ENCODE measurements around the gene P2RY6. TPM values are rescaled to one million over a fixed set of nuclear protein-coding genes. Genes with fewer than 3 reads are reported as not detected.

P2RY6 gene
- total RNA-seq, 1 experiment from 2014 or later = 3.3 TPM

DNA sequence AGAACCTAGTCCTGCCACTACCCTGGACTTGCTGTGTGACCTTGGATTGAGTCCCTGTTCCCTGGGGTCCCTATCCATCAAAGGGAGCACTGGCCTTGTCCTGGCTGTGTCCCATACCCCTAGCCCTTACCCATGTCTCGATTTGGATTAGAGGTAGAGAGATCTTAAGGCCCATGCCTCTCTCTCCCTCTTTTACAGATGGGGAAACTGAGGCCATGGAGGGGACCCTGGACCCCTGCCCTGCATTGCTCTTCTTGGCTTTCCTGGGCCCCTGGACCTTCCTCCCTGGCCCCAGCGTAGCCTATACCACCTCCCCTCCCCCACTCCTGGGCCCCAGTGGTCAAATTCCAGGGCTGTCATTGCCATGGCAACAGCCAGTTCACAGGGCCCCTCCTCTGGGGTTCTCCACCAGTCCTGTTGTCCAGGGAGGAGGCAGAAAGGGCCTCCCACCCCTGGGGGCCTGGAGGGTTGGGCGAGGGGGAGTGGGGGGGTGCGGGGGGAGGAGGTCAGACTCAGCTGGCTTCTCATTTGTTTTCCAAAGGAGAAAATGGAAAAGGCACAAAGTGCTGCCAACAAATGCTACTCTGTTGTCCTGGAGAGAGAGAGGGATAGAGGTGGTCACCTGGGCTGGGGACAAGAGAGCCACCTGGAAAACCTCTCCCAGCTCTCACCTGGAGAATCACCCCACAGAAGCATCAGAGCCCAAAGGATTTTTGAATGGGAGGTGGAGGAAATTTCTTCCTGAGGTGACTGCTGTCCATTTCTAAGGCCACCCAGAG, 59.2 kb downstream of the P2RY6 start:
- peak; percentile 44 for DNase-seq (ENCODE audit: low read depth)

DNA sequence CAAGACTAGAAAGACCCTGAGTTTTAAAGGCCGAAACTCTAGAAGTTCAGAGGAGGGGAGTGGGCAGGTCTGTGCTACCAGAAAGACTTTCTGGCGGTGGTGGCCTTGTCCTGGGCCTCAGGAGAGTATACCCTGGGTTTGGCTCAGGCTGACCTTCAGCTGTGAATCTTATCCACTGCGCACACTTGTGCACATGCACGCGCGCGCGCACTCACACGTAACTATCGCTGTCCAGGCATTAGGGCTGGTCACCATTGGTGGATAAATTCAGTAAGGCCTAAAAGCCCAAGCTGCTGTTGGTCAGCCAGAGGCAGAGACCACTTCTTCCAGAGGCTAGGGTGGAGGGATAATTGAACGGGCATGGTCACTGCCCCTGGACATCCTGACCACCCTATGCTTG, 61.0 kb downstream of the P2RY6 start:
- no peak for DNase-seq (ENCODE audit: low read depth)

DNA sequence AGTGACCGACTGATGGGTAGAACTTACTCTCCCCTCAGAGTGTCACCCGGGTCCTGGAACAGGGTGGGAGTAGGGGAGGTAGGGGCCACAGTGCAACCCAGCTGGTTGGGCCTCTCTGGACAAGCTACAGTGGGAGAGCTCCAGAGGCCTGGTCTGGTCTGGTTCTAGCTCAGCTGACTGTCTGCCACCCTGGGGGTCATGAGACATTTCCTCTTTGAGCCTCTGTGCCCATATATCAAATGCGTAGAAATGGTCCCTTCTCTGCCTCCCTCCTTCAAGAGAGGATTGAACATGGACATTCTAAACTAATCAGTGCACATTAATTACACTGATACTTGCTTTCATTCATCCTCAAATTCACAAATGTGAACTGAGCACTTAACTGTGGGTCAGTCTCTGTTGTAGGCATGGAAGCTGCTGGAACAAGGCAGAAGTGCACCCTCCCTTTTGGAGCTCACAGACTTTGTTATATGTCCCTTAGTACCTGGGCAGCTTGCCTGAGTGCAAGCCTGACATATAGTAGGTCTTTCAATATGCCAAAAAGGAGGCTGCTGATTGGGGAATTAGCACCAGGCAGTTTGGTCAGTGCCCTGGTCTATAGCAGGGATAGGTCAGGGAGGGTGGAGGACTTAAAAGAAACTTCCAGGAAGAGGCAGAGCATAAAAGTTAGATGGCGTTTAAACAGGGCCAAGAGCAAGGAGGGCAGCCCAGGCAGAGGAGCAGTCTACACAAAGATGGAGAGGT, 61.7 kb downstream of the P2RY6 start:
- peak; percentile 44 for DNase-seq (ENCODE audit: low read depth)

DNA sequence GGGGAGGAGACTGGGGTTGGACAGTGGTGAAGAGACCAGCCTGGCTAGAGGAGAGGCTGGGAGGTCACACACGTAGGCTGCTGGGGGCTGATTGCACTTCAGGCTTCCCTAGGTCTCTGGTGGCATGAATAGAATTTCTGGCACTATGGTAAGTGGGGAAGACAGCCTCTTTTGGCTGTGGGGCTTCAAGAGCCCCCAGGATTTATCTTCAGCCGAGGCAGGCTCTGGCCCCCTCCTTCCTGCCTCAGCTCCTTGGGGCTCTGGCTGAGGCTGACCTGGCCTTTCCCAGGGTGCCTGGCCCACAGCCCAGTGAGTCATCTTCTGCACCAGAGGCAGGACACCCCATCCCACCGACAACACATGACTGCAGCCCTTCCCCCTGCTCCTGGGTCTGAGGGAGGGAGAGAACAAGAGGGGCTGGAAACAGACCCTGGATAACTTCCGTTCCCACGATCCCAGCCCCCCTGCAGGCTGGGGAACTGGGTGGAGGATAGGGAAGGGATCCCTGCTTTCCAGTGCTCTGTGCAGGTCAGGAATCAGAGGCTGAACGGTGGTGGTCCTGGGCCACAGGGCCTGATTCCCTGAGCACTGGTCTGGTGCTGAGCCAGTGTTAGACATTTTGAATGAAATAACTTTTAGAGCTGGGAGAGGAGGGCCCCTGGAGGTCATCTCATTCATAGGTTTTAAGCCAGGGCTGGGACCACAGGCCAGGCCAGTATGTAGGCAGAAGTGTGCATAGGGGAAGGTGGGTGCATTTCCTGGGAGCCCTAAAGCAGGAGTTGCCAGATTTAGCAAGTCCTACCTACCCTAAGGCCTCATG, 62.5 kb downstream of the P2RY6 start:
- peak; percentile 94 for DNase-seq (ENCODE audit: low read depth)

DNA sequence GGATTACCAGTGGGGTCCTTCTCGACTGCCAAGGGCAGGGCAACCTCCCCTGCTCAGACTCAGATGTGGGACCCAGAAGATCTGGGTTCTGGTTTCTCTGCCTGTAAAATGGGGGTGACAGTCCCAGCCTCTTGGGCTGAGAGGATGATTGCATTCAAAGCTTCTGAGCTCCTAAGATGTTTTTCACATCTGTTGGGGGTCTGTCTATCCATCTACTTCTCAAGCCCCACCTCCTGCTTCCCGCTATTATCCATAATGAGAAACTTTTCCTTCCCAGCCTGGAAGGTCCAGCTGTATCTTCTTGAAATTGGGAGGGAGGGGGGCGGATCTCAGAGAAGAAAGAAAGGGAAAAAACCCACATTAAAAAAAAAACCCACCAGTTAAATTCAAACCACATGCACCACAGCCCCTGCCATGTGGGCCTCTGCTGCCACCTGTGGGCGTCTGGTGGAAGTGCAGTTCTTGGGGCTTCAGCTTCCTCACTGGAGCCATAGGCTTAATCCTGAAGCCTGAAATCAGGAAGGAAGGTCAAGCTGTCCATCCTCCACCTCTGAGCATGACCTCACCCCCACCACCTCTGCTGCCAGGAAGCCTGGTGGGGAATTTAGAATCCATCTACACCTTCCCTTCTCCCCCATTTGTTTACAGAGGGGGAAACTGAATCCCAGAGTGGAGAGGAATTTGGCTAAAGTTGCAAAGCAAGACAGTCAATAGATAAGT, 63.2 kb downstream of the P2RY6 start:
- peak; percentile 83 for DNase-seq (ENCODE audit: low read depth)

DNA sequence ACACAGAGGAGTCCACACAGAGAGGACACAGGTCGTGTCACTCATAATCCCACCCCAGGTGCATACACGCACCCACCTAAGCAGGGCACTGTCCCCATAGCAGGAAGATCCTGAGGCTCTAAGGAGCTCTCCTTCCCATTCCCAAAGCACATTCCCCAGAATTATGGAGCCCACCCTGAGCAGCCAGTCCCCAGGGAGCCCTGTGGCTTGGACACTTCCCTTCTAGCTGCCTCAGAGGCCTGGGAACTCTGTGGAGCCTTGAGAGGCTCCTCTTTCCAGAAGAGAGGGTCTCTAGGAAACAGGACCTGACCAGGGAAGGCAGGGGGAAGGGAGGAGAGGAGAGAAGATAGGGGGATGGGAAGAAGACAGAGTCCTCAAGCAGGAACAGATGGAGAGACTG, 65.7 kb downstream of the P2RY6 start:
- no peak for DNase-seq (ENCODE audit: low read depth)

DNA sequence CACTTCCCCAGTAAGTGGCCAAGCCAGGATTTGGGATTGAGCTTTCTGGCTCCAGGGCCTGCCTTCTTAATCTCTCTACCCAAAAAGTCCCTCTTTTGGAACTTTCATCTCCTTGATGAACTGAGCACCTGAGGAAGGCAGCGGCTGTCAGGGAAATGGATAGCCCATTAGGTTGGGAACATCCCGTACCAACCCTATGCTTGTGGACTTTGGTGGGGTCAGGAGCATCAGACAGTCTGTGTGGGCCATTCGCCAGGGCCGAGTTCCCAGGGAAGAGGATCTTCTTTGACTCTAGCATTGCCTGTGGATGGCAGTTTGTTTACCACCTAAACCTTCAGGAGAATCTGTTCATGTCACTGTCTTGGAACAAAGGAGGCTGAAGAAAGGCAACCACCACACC, 66.1 kb downstream of the P2RY6 start:
- DNase-seq (ENCODE audit: low read depth) = no peak

DNA sequence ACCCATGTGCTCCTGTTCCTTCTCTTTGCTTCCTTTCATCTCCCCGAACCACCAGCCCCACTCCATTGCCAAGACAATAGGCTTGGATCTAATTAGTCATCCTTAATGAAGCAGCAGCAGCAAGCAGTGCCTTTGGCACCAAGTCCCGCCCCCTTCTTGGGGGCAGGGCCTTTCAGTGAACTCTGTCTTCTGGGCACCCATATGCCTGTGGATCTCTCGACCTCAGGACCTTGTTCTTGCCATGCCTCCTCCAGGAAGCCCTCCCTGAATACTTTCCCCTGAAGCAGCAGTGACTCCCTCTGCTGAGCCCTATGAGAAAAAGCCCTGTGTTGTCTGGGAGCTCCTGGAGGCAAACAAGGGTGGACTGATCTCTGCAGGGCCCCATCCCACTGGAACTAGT, 68.0 kb downstream of the P2RY6 start:
- peak; percentile 35 for DNase-seq (ENCODE audit: low read depth)

DNA sequence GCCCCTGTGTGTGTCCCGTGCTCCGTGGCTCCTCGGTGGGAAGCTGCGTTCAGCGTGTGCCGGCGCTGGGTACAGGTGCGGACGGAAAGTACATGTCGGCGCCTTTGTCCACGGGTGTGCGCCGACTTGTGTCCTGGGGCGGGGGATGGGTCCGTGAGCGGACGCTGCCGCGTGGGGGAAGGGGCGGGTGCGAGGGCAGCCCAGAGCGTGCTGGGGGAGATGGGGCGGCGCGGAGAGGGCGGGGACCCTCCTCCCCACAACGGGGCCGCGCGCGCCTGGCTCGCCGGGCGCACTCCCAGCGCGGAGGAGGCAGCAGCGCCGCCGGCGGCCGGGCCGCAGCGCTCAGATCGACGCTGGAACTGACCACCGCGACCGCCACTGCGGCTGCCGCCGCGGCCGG, 70.5 kb downstream of the P2RY6 start:
- no peak for DNase-seq (ENCODE audit: low read depth)

DNA sequence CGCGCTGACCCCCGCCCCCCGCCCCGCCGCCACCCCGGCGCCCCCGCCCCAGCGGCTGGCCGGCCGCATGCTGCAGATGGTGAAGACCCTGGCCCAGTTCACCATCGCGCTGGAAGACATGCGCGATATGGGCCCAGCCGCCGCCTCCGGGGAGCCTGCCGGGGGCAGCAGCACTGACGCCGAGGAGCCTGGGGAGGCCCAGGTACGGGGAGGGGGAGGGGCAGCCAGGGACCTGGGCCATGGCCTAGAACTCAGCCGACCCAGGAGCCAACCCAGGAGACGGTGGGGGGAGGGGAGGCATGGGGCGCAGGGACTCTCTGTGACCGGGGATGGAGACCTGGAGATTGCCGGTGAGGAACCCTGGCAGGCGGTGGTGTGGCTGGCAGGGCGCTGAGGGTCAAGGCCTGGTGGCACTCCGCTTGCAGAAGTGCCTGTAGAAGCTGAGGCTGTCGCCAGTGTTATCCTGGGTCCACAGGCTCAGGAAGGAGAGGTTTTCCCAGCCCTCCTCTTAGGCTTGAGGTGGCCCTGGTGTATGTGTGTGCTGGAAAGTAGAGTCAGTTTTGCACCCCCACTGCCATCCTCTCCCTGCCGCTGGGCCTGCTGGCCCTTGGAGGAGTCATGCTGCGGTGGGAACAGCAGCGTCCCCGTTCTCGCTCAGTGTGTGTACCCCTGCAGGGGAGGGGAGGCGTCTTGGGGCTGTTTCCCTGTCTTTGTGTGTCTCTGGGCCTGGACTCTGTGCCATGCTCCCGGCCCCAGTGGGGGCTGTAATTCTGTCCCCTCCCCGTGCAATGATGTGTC, 71.1 kb downstream of the P2RY6 start:
- no peak for DNase-seq (ENCODE audit: low read depth)

DNA sequence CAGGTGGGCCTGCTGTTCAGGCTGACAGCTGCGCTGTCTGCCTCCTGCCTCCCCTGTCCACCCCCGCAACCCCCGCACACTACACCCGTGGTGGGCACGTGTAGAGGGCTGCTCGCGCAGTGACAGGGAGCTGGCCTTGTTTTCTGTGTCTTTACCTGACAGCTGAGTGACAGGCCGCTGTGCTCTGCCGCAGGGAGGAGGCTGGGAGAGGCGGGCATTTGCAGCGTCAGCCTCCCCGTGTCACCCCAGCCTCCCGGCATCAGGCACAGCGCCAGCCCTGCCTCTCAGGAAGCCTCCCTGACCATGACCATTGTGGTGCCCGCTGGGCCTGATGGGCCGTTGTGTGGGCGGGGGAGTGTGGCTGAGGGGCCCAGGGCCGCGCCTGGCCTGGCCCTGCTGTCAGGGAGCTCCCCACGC, 72.1 kb downstream of the P2RY6 start:
- DNase-seq (ENCODE audit: low read depth) = no peak

DNA sequence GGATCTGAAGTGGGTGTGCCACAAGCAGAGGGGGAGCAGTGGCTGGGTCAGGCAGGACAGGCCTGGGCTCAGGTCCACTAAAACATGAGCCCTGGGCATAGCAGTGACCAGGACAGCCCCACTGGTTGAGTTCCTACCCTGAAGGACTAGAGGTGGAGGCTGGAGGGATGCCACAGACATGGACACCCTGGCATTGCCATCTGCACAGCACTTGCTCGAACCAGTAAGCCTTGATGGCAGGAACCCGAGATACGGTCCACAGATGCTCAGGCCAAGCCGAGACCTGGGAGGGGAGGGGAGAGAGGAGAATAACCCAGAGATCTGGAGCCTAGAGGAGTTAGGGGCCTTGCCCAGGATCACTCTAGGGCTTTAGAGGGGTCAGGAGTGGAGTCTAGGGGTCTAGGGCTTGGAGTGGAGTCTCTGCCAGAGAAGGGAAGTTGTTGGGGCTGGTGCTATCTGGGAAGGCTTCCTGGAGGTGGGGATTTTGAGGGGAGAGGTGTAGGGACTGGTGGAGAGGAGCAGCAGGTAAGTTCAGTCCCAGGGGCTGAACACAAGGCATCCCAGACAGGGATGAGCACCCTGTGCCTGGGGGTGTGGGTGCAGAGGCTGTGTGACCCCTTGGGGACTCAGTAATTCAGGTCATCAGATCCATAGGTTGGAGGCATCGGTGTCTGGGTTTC, 73.5 kb downstream of the P2RY6 start:
- DNase-seq (ENCODE audit: low read depth) = no peak

DNA sequence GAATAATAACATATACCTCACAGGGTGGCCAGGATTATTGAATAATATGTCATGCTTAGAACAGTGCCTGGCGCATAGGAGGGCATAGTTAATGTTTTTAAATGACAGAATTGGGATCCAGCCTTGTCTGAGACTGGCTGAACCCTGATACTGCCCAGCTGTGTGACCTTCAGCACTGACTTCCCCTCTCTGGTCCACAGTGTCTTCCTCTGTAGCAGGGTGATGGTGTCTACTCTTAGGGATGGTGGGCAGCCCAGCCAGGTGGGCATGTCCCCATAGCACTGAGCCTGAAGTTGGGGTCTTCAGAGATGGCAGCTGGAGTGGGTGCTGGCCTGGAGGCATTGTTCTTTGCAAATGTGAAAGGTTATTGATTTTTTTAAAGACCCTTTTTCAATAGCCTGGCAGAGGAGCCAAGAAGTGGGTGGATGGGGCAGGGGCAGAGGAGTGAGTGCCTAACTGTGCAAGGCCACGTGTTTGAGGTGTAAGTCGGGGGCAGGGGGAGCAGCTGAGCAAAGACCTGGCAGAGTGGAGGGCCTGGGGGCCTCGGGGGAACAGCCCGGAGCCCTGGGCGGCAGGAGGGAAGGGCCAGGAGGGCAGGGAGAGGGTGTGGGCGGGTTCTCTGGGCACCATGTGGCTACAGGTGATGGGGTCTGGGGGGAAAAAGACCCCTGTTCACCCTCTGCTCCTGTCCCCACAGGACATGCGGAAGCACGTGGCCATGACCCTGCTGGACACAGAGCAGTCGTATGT, 74.2 kb downstream of the P2RY6 start:
- DNase-seq (ENCODE audit: low read depth) = no peak

DNA sequence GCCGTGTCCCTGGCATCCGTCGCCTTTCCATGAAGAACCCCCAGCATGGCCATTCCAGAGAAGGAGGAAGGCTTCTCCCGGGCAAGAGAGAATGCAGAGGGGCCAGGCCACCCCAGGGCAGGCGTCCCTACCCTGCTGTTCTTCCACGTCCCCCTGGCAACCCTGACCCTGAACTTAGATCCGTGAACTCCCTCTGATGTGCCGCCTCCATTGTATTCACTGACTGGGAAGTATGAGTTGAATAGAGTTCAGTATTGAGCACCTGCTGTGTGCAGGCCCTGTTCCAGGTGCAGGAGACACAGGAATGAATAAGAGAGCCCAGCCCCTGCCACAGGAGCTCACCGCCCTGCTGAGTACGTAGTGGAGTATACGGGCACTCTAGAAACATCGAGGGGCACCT, 74.9 kb downstream of the P2RY6 start:
- DNase-seq (ENCODE audit: low read depth) = no peak

Other genes starting within 250 kb of the P2RY6 start
- gene FCHSD2, start 130.0 kb upstream of the P2RY6 start, total RNA-seq (2014; rRNA removed; shearing (Covaris generic)) = 6.6 and 10.3 TPM in 2 replicates
- gene P2RY2, start 54.1 kb upstream of the P2RY6 start, total RNA-seq (2014; rRNA removed; shearing (Covaris generic)) = 0.30 and 0.84 TPM in 2 replicates
- gene ARHGEF17, start 35.9 kb downstream of the P2RY6 start, total RNA-seq (2014; rRNA removed; shearing (Covaris generic)) = 6.0 and 17.5 TPM in 2 replicates
- 6.6 and 10.8 TPM in 2 replicates for gene RELT, start 104.1 kb downstream of the P2RY6 start, total RNA-seq (2014; rRNA removed; shearing (Covaris generic))

Measured in M059J (cell line).